KOPT-K1 (cell line): ENCODE measurements around the gene KIAA0825.

Source experiments
- H3K27ac ChIP-seq: fragments of 200-600 bp; sonication (generic); 2 replicates; pipeline ENCODE4 v1.5.1; 2016; ENCODE audit warnings: antibody characterized with exemption, mild to moderate bottlenecking, low read depth, low read length; ENCODE audit not compliant: poor library complexity, severe bottlenecking
- H3K36me3 ChIP-seq: fragments of 200-600 bp; sonication (generic); 2 replicates; pipeline ENCODE4 v1.5.1; 2017; ENCODE audit warnings: antibody characterized with exemption, mild to moderate bottlenecking, low read length, moderate library complexity; ENCODE audit not compliant: insufficient read depth
- H3K9me3 ChIP-seq: fragments of 200-600 bp; sonication (generic); 2 replicates; pipeline ENCODE4 v1.5.1; 2017; ENCODE audit warnings: antibody characterized with exemption, low read length, mild to moderate bottlenecking; ENCODE audit not compliant: insufficient read depth, poor library complexity, severe bottlenecking

Gene KIAA0825

GRCh38 chr5:94316916-94317838 lies 301.2 kb downstream of the KIAA0825 start:
- H3K9me3 ChIP-seq = no peaks in the 10 kb centered on the region

GRCh38 chr5:94314460-94315131 lies 303.8 kb downstream of the KIAA0825 start:
- no peak overlapping the region for H3K27ac ChIP-seq

More at GRCh38 chr5:94316916-94317838, 301.2 kb downstream of the KIAA0825 start:
- no peak overlapping the region for H3K27ac ChIP-seq
- H3K36me3 ChIP-seq = no peaks in the 10 kb centered on the region

GRCh38 chr5:94313696-94314095 lies 304.7 kb downstream of the KIAA0825 start:
- Histone ChIP-seq H3K36me3 (no peaks in the 10 kb centered on the region), H3K9me3 (no peaks in the 10 kb centered on the region), H3K27ac (no peak overlapping the region)

More at GRCh38 chr5:94314460-94315131, 303.8 kb downstream of the KIAA0825 start:
- Histone ChIP-seq H3K9me3 (no peaks in the 10 kb centered on the region), H3K36me3 (no peaks in the 10 kb centered on the region)

GRCh38 chr5:94313188-94313587 lies 305.2 kb downstream of the KIAA0825 start:
- Histone ChIP-seq H3K27ac (no peak overlapping the region), H3K36me3 (no peaks in the 10 kb centered on the region), H3K9me3 (no peaks in the 10 kb centered on the region)

GRCh38 chr5:94312298-94312697 lies 306.1 kb downstream of the KIAA0825 start:
- H3K27ac ChIP-seq = no peak overlapping the region
- H3K36me3 ChIP-seq = no peaks in the 10 kb centered on the region
- H3K9me3 ChIP-seq = no peaks in the 10 kb centered on the region

GRCh38 chr5:94310833-94311232 lies 307.6 kb downstream of the KIAA0825 start:
- no peaks in the 10 kb centered on the region for H3K36me3 ChIP-seq
- H3K27ac ChIP-seq = no peak overlapping the region

GRCh38 chr5:94309141-94309540 lies 309.3 kb downstream of the KIAA0825 start:
- Histone ChIP-seq H3K9me3 (no peaks in the 10 kb centered on the region), H3K27ac (no peak overlapping the region)

More at GRCh38 chr5:94310833-94311232, 307.6 kb downstream of the KIAA0825 start:
- no peaks in the 10 kb centered on the region for H3K9me3 ChIP-seq

GRCh38 chr5:94308442-94308841 lies 310.0 kb downstream of the KIAA0825 start:
- Histone ChIP-seq H3K36me3 (no peaks in the 10 kb centered on the region), H3K27ac (no peak overlapping the region), H3K9me3 (no peaks in the 10 kb centered on the region)

More at GRCh38 chr5:94309141-94309540, 309.3 kb downstream of the KIAA0825 start:
- no peaks in the 10 kb centered on the region for H3K36me3 ChIP-seq

GRCh38 chr5:94304146-94304545 lies 314.3 kb downstream of the KIAA0825 start:
- no peak overlapping the region for H3K27ac ChIP-seq
- H3K36me3 ChIP-seq = no peaks in the 10 kb centered on the region
- no peaks in the 10 kb centered on the region for H3K9me3 ChIP-seq

GRCh38 chr5:94288937-94289336 lies 329.5 kb downstream of the KIAA0825 start:
- Histone ChIP-seq H3K36me3 (no peaks in the 10 kb centered on the region), H3K9me3 (peaks cover 3% of the 10 kb centered on the region), H3K27ac (no peak overlapping the region)

- H3K36me3 ChIP-seq = no peaks in the 10 kb centered on the region
- no peak overlapping the region for H3K27ac ChIP-seq
- H3K9me3 ChIP-seq = no peaks in the 10 kb centered on the region
These were observed 332.4 kb downstream of the KIAA0825 start for GRCh38 chr5:94285984-94286383.

- Histone ChIP-seq H3K27ac (no peak overlapping the region), H3K36me3 (no peaks in the 10 kb centered on the region), H3K9me3 (no peaks in the 10 kb centered on the region)
These were observed 335.3 kb downstream of the KIAA0825 start for GRCh38 chr5:94283093-94283492.

- H3K36me3 ChIP-seq = no peaks in the 10 kb centered on the region
- no peaks in the 10 kb centered on the region for H3K9me3 ChIP-seq
- no peak overlapping the region for H3K27ac ChIP-seq
These were observed 337.1 kb downstream of the KIAA0825 start for GRCh38 chr5:94281236-94281801.

GRCh38 chr5:94276751-94277150 lies 341.7 kb downstream of the KIAA0825 start:
- Histone ChIP-seq H3K27ac (no peak overlapping the region), H3K36me3 (no peaks in the 10 kb centered on the region), H3K9me3 (no peaks in the 10 kb centered on the region)

- Histone ChIP-seq H3K36me3 (no peaks in the 10 kb centered on the region), H3K27ac (no peak overlapping the region)
These were observed 342.4 kb downstream of the KIAA0825 start for GRCh38 chr5:94276048-94276447.

More at GRCh38 chr5:94276048-94276447, 342.4 kb downstream of the KIAA0825 start:
- no peaks in the 10 kb centered on the region for H3K9me3 ChIP-seq
